ENCODE results near the gene S100A12. TPM values are rescaled to one million over a fixed set of nuclear protein-coding genes. Genes with fewer than 3 reads are reported as not detected.
A peak's percentile ranks its signal among the peaks of the same experiment; 100 is the strongest.
"Not testable (repeated sequence)": the region's sequence is repeated elsewhere in the genome, so short reads cannot be mapped to it uniquely, and the experiment has no call there.

The S100A12 gene
- total and polyA plus RNA-seq, 9 of the 15 experiments (the other 6 are each of a cell fraction or from before 2014, with no cell fraction given): not detected

- ATAC-seq (no peak), DNase-seq (ENCODE audit: extremely low read depth in 1 of 4, low spot score in 3 of 4) (no peak), FAIRE-seq (no peak)
- ChIA-PET CTCF (ENCODE audit: low intra/inter-chr PET ratio) (no interaction called here), POLR2A (interaction anchor here (0.5 kb wide), 1 partner anchor 17 kb away, joined by 3 read pairs; no protein-coding TSS in a partner anchor)
- no peaks in the 10 kb centered on the region for H3K4me1 ChIP-seq (replicated peaks in 1 of 2; ENCODE audit: control insufficient read depth in 2 of 2, insufficient read depth in 2 of 2, low read length in 2 of 2)
- no peaks in the 10 kb centered on the region for H3K36me3 ChIP-seq (ENCODE audit: control insufficient read depth, insufficient read depth, low read length)
- H3K27ac ChIP-seq (ENCODE audit: extremely low read depth, low read depth, low read length): no peak within 1 kb of the TSS
- no peak within 1 kb of the TSS for H2AFZ ChIP-seq (ENCODE audit: low read depth, low read length)
- no peak within 1 kb of the TSS for H3K4me3 ChIP-seq
- no peaks in the 10 kb centered on the region for H4K20me1 ChIP-seq (replicated peaks; ENCODE audit: control insufficient read depth, insufficient read depth, low read length)
- peaks cover 0 to 21% of the 10 kb centered on the region in 2 experiments; a peak in 2 of 5 replicates for H3K27me3 ChIP-seq (ENCODE audit: control insufficient read depth in 2 of 2, insufficient read depth in 2 of 2, low read length in 2 of 2)
- 6% methylated on average over 6 of the region's 6 CpGs for WGBS (ENCODE audit: insufficient coverage, low coverage, missing lambda C conversion rate)
- no peak within 1 kb of the TSS for H3K9ac ChIP-seq (ENCODE audit: insufficient read depth in 1 of 2, low read depth in 2 of 2, low read length in 2 of 2)
- no peaks in the 10 kb centered on the region for H3K79me2 ChIP-seq (ENCODE audit: control insufficient read depth, insufficient read depth, low read length)
- no peaks in the 10 kb centered on the region for H3K9me3 ChIP-seq (replicated peaks; ENCODE audit: control insufficient read depth, insufficient read depth, low read depth, low read length)
- no peak within 1 kb of the TSS for H3K4me2 ChIP-seq (ENCODE audit: insufficient read depth, low read length)
- H3K9me1 ChIP-seq (ENCODE audit: control insufficient read depth, insufficient read depth, low read length): no peaks in the 10 kb centered on the region
- in situ Hi-C loops (cut with MboI) (no loop called here), intact Hi-C loops (cut with micrococcal nuclease) (no loop called here)
- no TSS peak for BruUV-seq (replicated peaks)
- TF ChIP-seq ZFP36 (IDR thresholded peaks at IDR 0.05; ENCODE audit: low read depth, low read length, partially characterized antibody): no peak
- no peak for TF ChIP-seq ZNF324 (CRISPR knock-in tag; IDR thresholded peaks at IDR 0.05)
- no peak for TF ChIP-seq ATF4 (CRISPR knock-in tag; IDR thresholded peaks at IDR 0.05)
- TF ChIP-seq ZNF76 (CRISPR knock-in tag; IDR thresholded peaks at IDR 0.05; ENCODE audit: borderline replicate concordance): no peak
- TF ChIP-seq MTA1 (IDR thresholded peaks at IDR 0.05; ENCODE audit: borderline replicate concordance): no peak
- no peak for TF ChIP-seq KLF10 (CRISPR knock-in tag; IDR thresholded peaks at IDR 0.05)
- TF ChIP-seq ZNF212 (CRISPR knock-in tag; IDR thresholded peaks at IDR 0.05): no peak
- TF ChIP-seq GTF2A2 (tag; IDR thresholded peaks at IDR 0.05): no peak
- no peak for TF ChIP-seq MCM7 (IDR thresholded peaks at IDR 0.05)
- no peak for TF ChIP-seq CREM (IDR thresholded peaks at IDR 0.05; ENCODE audit: low read depth)
- no peak for TF ChIP-seq RBM14 (IDR thresholded peaks at IDR 0.05; ENCODE audit: borderline replicate concordance, insufficient read depth, low read depth, low read length)
- TF ChIP-seq HCFC1 (IDR thresholded peaks at IDR 0.05; ENCODE audit: low read depth, low read length): no peak
- no peak for TF ChIP-seq TCF15 (CRISPR knock-in tag; IDR thresholded peaks at IDR 0.05)
Measured at GRCh38 chr1:153415850-153416570, 40.6 kb upstream of the S100A12 start, which contains the start of gene S100A7A. TSS of gene S100A7A (plus strand) at chr1:153416520. CDS start at chr1:153418083, 1,563 bp downstream.

- DNase-seq (ENCODE audit: extremely low read depth in 1 of 4, low spot score in 3 of 4); H3K4me2 ChIP-seq (ENCODE audit: insufficient read depth, low read length); H3K9me3 ChIP-seq (replicated peaks; ENCODE audit: control insufficient read depth, insufficient read depth, low read depth, low read length); H3K27me3 ChIP-seq (ENCODE audit: control insufficient read depth in 2 of 2, insufficient read depth in 2 of 2, low read length in 2 of 2); H3K9ac ChIP-seq (ENCODE audit: insufficient read depth in 1 of 2, low read depth in 2 of 2, low read length in 2 of 2); in situ Hi-C loops (cut with MboI); BruUV-seq (replicated peaks); intact Hi-C loops (cut with micrococcal nuclease); H3K4me1 ChIP-seq (replicated peaks in 1 of 2; ENCODE audit: control insufficient read depth in 2 of 2, insufficient read depth in 2 of 2, low read length in 2 of 2); H2AFZ ChIP-seq (ENCODE audit: low read depth, low read length); H3K36me3 ChIP-seq (ENCODE audit: control insufficient read depth, insufficient read depth, low read length); H3K27ac ChIP-seq (ENCODE audit: extremely low read depth, low read depth, low read length); H4K20me1 ChIP-seq (replicated peaks; ENCODE audit: control insufficient read depth, insufficient read depth, low read length); H3K4me3 ChIP-seq; H3K79me2 ChIP-seq (ENCODE audit: control insufficient read depth, insufficient read depth, low read length); CTCF ChIA-PET (ENCODE audit: low intra/inter-chr PET ratio); ATAC-seq; POLR2A ChIA-PET; H3K9me1 ChIP-seq (ENCODE audit: control insufficient read depth, insufficient read depth, low read length): not testable (repeated sequence)
- FAIRE-seq: peak; percentile 23
Measured at GRCh38 chr1:153413961-153414360, 38.5 kb upstream of the S100A12 start.
